ENCODE results near the gene ITGA5.

ITGA5 gene

GRCh38 chr12:54409267-54409666 lies 9.8 kb downstream of the ITGA5 start:
- H3K4me3 ChIP-seq (ENCODE audit: low read length): no peak overlapping the region
- no peak for TF ChIP-seq ZNF274 (IDR thresholded peaks at IDR 0.05; ENCODE audit: low read depth, low read length)

GRCh38 chr12:54407183-54407905 lies 11.7 kb downstream of the ITGA5 start:
- TF ChIP-seq ZNF274 (IDR thresholded peaks at IDR 0.05; ENCODE audit: low read depth, low read length): no peak
- H3K4me3 ChIP-seq (ENCODE audit: low read length): no peak overlapping the region

GRCh38 chr12:54405573-54405972 lies 13.5 kb downstream of the ITGA5 start:
- H3K4me3 ChIP-seq (ENCODE audit: low read length): no peak overlapping the region
- TF ChIP-seq ZNF274 (IDR thresholded peaks at IDR 0.05; ENCODE audit: low read depth, low read length): no peak

- no peak overlapping the region for H3K4me3 ChIP-seq (ENCODE audit: low read length)
- TF ChIP-seq ZNF274 (IDR thresholded peaks at IDR 0.05; ENCODE audit: low read depth, low read length): no peak
These were observed 14.0 kb downstream of the ITGA5 start for GRCh38 chr12:54405106-54405505.

- TF ChIP-seq ZNF274 (IDR thresholded peaks at IDR 0.05; ENCODE audit: low read depth, low read length): no peak
- no peak overlapping the region for H3K4me3 ChIP-seq (ENCODE audit: low read length)
These were observed 14.7 kb downstream of the ITGA5 start for GRCh38 chr12:54404061-54405004.

- TF ChIP-seq ZNF274 (IDR thresholded peaks at IDR 0.05; ENCODE audit: low read depth, low read length): no peak
These were observed 17.9 kb downstream of the ITGA5 start for GRCh38 chr12:54401119-54401518.

GRCh38 chr12:54398995-54399793 lies 19.9 kb downstream of the ITGA5 start:
- no peak for TF ChIP-seq ZNF274 (IDR thresholded peaks at IDR 0.05; ENCODE audit: low read depth, low read length)

More at GRCh38 chr12:54401119-54401518, 17.9 kb downstream of the ITGA5 start:
- no peak overlapping the region for H3K4me3 ChIP-seq (ENCODE audit: low read length)

GRCh38 chr12:54398218-54398617 lies 20.8 kb downstream of the ITGA5 start:
- H3K4me3 ChIP-seq (ENCODE audit: low read length): no peak overlapping the region
- no peak for TF ChIP-seq ZNF274 (IDR thresholded peaks at IDR 0.05; ENCODE audit: low read depth, low read length)

More at GRCh38 chr12:54398995-54399793, 19.9 kb downstream of the ITGA5 start:
- H3K4me3 ChIP-seq (ENCODE audit: low read length): no peak overlapping the region

- TF ChIP-seq ZNF274 (IDR thresholded peaks at IDR 0.05; ENCODE audit: low read depth, low read length): no peak
These were observed 21.9 kb downstream of the ITGA5 start for GRCh38 chr12:54397157-54397556.

GRCh38 chr12:54395545-54395944 lies 23.5 kb downstream of the ITGA5 start:
- TF ChIP-seq ZNF274 (IDR thresholded peaks at IDR 0.05; ENCODE audit: low read depth, low read length): no peak
- no peak overlapping the region for H3K4me3 ChIP-seq (ENCODE audit: low read length)

More at GRCh38 chr12:54397157-54397556, 21.9 kb downstream of the ITGA5 start:
- H3K4me3 ChIP-seq (ENCODE audit: low read length): no peak overlapping the region

- H3K4me3 ChIP-seq (ENCODE audit: low read length): no peak overlapping the region
- TF ChIP-seq ZNF274 (IDR thresholded peaks at IDR 0.05; ENCODE audit: low read depth, low read length): no peak
These were observed 24.1 kb downstream of the ITGA5 start for GRCh38 chr12:54394986-54395385.

GRCh38 chr12:54394281-54394719 lies 24.8 kb downstream of the ITGA5 start:
- TF ChIP-seq ZNF274 (IDR thresholded peaks at IDR 0.05; ENCODE audit: low read depth, low read length): no peak
- H3K4me3 ChIP-seq (ENCODE audit: low read length): no peak overlapping the region

- no peak for TF ChIP-seq ZNF274 (IDR thresholded peaks at IDR 0.05; ENCODE audit: low read depth, low read length)
- no peak overlapping the region for H3K4me3 ChIP-seq (ENCODE audit: low read length)
These were observed 25.3 kb downstream of the ITGA5 start for GRCh38 chr12:54393743-54394142.

- no peak for TF ChIP-seq ZNF274 (IDR thresholded peaks at IDR 0.05; ENCODE audit: low read depth, low read length)
- H3K4me3 ChIP-seq (ENCODE audit: low read length): no peak overlapping the region
These were observed 25.9 kb downstream of the ITGA5 start for GRCh38 chr12:54393207-54393609.

All from GM08714 (cell line).